22Rv1 (cell line): ENCODE results near the gene ARHGAP33.

Source experiments
- CTCF ChIP-seq: fragments of 450-650 bp; IDR thresholded peaks from 2 replicates; pipeline ENCODE4 v1.5.1; 2017; ENCODE audit warnings: mild to moderate bottlenecking
- ZFX ChIP-seq: fragments of 450-650 bp; IDR thresholded peaks from 2 replicates; pipeline ENCODE4 v1.6.1; 2017; ENCODE audit warnings: antibody characterized with exemption, borderline replicate concordance

GRCh38 chr19:35811317-35812219 lies 36.2 kb downstream of the ARHGAP33 start:
- TF ChIP-seq CTCF = no peak
- no peak for TF ChIP-seq ZFX
